Measurements from ENCODE around the gene COL9A2.

COL9A2 gene

GRCh38 chr1:40308036-40308727 lies 8.9 kb downstream of the COL9A2 start:
- no peak overlapping the region for H3K4me3 ChIP-seq (ENCODE audit: low read depth, low read length)
- no peaks in the 10 kb centered on the region for H3K4me1 ChIP-seq (ENCODE audit: control insufficient read depth, insufficient read depth, low read length)
- H3K27me3 ChIP-seq (ENCODE audit: control insufficient read depth, insufficient read depth, low read length) = no peaks in the 10 kb centered on the region
- no peaks in the 10 kb centered on the region for H3K36me3 ChIP-seq (ENCODE audit: control insufficient read depth, insufficient read depth, low read length)
- no peaks in the 10 kb centered on the region for H3K9me3 ChIP-seq (ENCODE audit: control insufficient read depth, insufficient read depth, low read length)
- no peak overlapping the region for H3K9ac ChIP-seq (ENCODE audit: low read depth, low read length)

GRCh38 chr1:40307186-40307585 lies 9.9 kb downstream of the COL9A2 start:
- Histone ChIP-seq H3K4me3 (ENCODE audit: low read depth, low read length) (no peak overlapping the region), H3K27me3 (ENCODE audit: control insufficient read depth, insufficient read depth, low read length) (no peaks in the 10 kb centered on the region), H3K9ac (ENCODE audit: low read depth, low read length) (no peak overlapping the region), H3K4me1 (ENCODE audit: control insufficient read depth, insufficient read depth, low read length) (no peaks in the 10 kb centered on the region), H3K9me3 (ENCODE audit: control insufficient read depth, insufficient read depth, low read length) (no peaks in the 10 kb centered on the region), H3K36me3 (ENCODE audit: control insufficient read depth, insufficient read depth, low read length) (no peaks in the 10 kb centered on the region)

GRCh38 chr1:40306296-40306695 lies 10.8 kb downstream of the COL9A2 start:
- H3K4me1 ChIP-seq (ENCODE audit: control insufficient read depth, insufficient read depth, low read length) = no peaks in the 10 kb centered on the region
- no peak overlapping the region for H3K9ac ChIP-seq (ENCODE audit: low read depth, low read length)
- no peaks in the 10 kb centered on the region for H3K9me3 ChIP-seq (ENCODE audit: control insufficient read depth, insufficient read depth, low read length)
- H3K36me3 ChIP-seq (ENCODE audit: control insufficient read depth, insufficient read depth, low read length) = no peaks in the 10 kb centered on the region
- no peaks in the 10 kb centered on the region for H3K27me3 ChIP-seq (ENCODE audit: control insufficient read depth, insufficient read depth, low read length)
- H3K4me3 ChIP-seq (ENCODE audit: low read depth, low read length) = no peak overlapping the region

- no peaks in the 10 kb centered on the region for H3K27me3 ChIP-seq (ENCODE audit: control insufficient read depth, insufficient read depth, low read length)
- H3K4me1 ChIP-seq (ENCODE audit: control insufficient read depth, insufficient read depth, low read length) = no peaks in the 10 kb centered on the region
- H3K4me3 ChIP-seq (ENCODE audit: low read depth, low read length) = no peak overlapping the region
- H3K9ac ChIP-seq (ENCODE audit: low read depth, low read length) = no peak overlapping the region
- H3K36me3 ChIP-seq (ENCODE audit: control insufficient read depth, insufficient read depth, low read length) = no peaks in the 10 kb centered on the region
- no peaks in the 10 kb centered on the region for H3K9me3 ChIP-seq (ENCODE audit: control insufficient read depth, insufficient read depth, low read length)
Observed at GRCh38 chr1:40305871-40306270, 11.2 kb downstream of the COL9A2 start.

- Histone ChIP-seq H3K4me1 (ENCODE audit: control insufficient read depth, insufficient read depth, low read length) (no peaks in the 10 kb centered on the region), H3K36me3 (ENCODE audit: control insufficient read depth, insufficient read depth, low read length) (no peaks in the 10 kb centered on the region), H3K9ac (ENCODE audit: low read depth, low read length) (no peak overlapping the region), H3K4me3 (ENCODE audit: low read depth, low read length) (no peak overlapping the region), H3K9me3 (ENCODE audit: control insufficient read depth, insufficient read depth, low read length) (no peaks in the 10 kb centered on the region), H3K27me3 (ENCODE audit: control insufficient read depth, insufficient read depth, low read length) (no peaks in the 10 kb centered on the region)
Observed at GRCh38 chr1:40305451-40305850, 11.6 kb downstream of the COL9A2 start.

GRCh38 chr1:40303790-40304189 lies 13.3 kb downstream of the COL9A2 start:
- H3K4me1 ChIP-seq (ENCODE audit: control insufficient read depth, insufficient read depth, low read length) = no peaks in the 10 kb centered on the region
- no peaks in the 10 kb centered on the region for H3K27me3 ChIP-seq (ENCODE audit: control insufficient read depth, insufficient read depth, low read length)
- H3K36me3 ChIP-seq (ENCODE audit: control insufficient read depth, insufficient read depth, low read length) = no peaks in the 10 kb centered on the region
- no peak overlapping the region for H3K4me3 ChIP-seq (ENCODE audit: low read depth, low read length)
- H3K9ac ChIP-seq (ENCODE audit: low read depth, low read length) = no peak overlapping the region
- H3K9me3 ChIP-seq (ENCODE audit: control insufficient read depth, insufficient read depth, low read length) = no peaks in the 10 kb centered on the region

GRCh38 chr1:40303051-40303771 lies 13.9 kb downstream of the COL9A2 start:
- no peaks in the 10 kb centered on the region for H3K27me3 ChIP-seq (ENCODE audit: control insufficient read depth, insufficient read depth, low read length)
- H3K4me1 ChIP-seq (ENCODE audit: control insufficient read depth, insufficient read depth, low read length) = no peaks in the 10 kb centered on the region
- H3K9ac ChIP-seq (ENCODE audit: low read depth, low read length) = no peak overlapping the region
- no peaks in the 10 kb centered on the region for H3K36me3 ChIP-seq (ENCODE audit: control insufficient read depth, insufficient read depth, low read length)
- no peaks in the 10 kb centered on the region for H3K9me3 ChIP-seq (ENCODE audit: control insufficient read depth, insufficient read depth, low read length)
- no peak overlapping the region for H3K4me3 ChIP-seq (ENCODE audit: low read depth, low read length)

- Histone ChIP-seq H3K9ac (ENCODE audit: low read depth, low read length) (no peak overlapping the region), H3K4me3 (ENCODE audit: low read depth, low read length) (no peak overlapping the region), H3K9me3 (ENCODE audit: control insufficient read depth, insufficient read depth, low read length) (no peaks in the 10 kb centered on the region), H3K4me1 (ENCODE audit: control insufficient read depth, insufficient read depth, low read length) (no peaks in the 10 kb centered on the region), H3K27me3 (ENCODE audit: control insufficient read depth, insufficient read depth, low read length) (no peaks in the 10 kb centered on the region), H3K36me3 (ENCODE audit: control insufficient read depth, insufficient read depth, low read length) (no peaks in the 10 kb centered on the region)
Observed at GRCh38 chr1:40302475-40302874, 14.6 kb downstream of the COL9A2 start.

- Histone ChIP-seq H3K4me1 (ENCODE audit: control insufficient read depth, insufficient read depth, low read length) (no peaks in the 10 kb centered on the region), H3K4me3 (ENCODE audit: low read depth, low read length) (no peak overlapping the region), H3K9me3 (ENCODE audit: control insufficient read depth, insufficient read depth, low read length) (no peaks in the 10 kb centered on the region), H3K9ac (ENCODE audit: low read depth, low read length) (no peak overlapping the region), H3K36me3 (ENCODE audit: control insufficient read depth, insufficient read depth, low read length) (no peaks in the 10 kb centered on the region), H3K27me3 (ENCODE audit: control insufficient read depth, insufficient read depth, low read length) (no peaks in the 10 kb centered on the region)
Observed at GRCh38 chr1:40301541-40302299, 15.4 kb downstream of the COL9A2 start.

- no peaks in the 10 kb centered on the region for H3K27me3 ChIP-seq (ENCODE audit: control insufficient read depth, insufficient read depth, low read length)
- no peak overlapping the region for H3K9ac ChIP-seq (ENCODE audit: low read depth, low read length)
- H3K9me3 ChIP-seq (ENCODE audit: control insufficient read depth, insufficient read depth, low read length) = no peaks in the 10 kb centered on the region
- no peak overlapping the region for H3K4me3 ChIP-seq (ENCODE audit: low read depth, low read length)
- no peaks in the 10 kb centered on the region for H3K4me1 ChIP-seq (ENCODE audit: control insufficient read depth, insufficient read depth, low read length)
- H3K36me3 ChIP-seq (ENCODE audit: control insufficient read depth, insufficient read depth, low read length) = no peaks in the 10 kb centered on the region
Observed at GRCh38 chr1:40301066-40301465, 16.0 kb downstream of the COL9A2 start.

- H3K9ac ChIP-seq (ENCODE audit: low read depth, low read length) = no peak overlapping the region
- no peaks in the 10 kb centered on the region for H3K36me3 ChIP-seq (ENCODE audit: control insufficient read depth, insufficient read depth, low read length)
- H3K4me3 ChIP-seq (ENCODE audit: low read depth, low read length) = no peak overlapping the region
- no peaks in the 10 kb centered on the region for H3K27me3 ChIP-seq (ENCODE audit: control insufficient read depth, insufficient read depth, low read length)
- no peaks in the 10 kb centered on the region for H3K9me3 ChIP-seq (ENCODE audit: control insufficient read depth, insufficient read depth, low read length)
- H3K4me1 ChIP-seq (ENCODE audit: control insufficient read depth, insufficient read depth, low read length) = no peaks in the 10 kb centered on the region
Observed at GRCh38 chr1:40300651-40301050, 16.4 kb downstream of the COL9A2 start.

- H3K4me3 ChIP-seq (ENCODE audit: low read depth, low read length) = no peak overlapping the region
Observed at GRCh38 chr1:40300249-40300567, 16.9 kb downstream of the COL9A2 start.

More at GRCh38 chr1:40300249-40300567, 16.9 kb downstream of the COL9A2 start:
- H3K27me3 ChIP-seq (ENCODE audit: control insufficient read depth, insufficient read depth, low read length) = no peaks in the 10 kb centered on the region
- no peaks in the 10 kb centered on the region for H3K4me1 ChIP-seq (ENCODE audit: control insufficient read depth, insufficient read depth, low read length)
- no peaks in the 10 kb centered on the region for H3K9me3 ChIP-seq (ENCODE audit: control insufficient read depth, insufficient read depth, low read length)
- H3K9ac ChIP-seq (ENCODE audit: low read depth, low read length) = no peak overlapping the region
- H3K36me3 ChIP-seq (ENCODE audit: control insufficient read depth, insufficient read depth, low read length) = no peaks in the 10 kb centered on the region

Data from iPS-15b (cell line).